ENCODE results near the gene SECISBP2L.

Gene SECISBP2L

GRCh38 chr15:48993380-48993779, 52.9 kb downstream of the SECISBP2L start:
- no peak for TF ChIP-seq CTCF (IDR thresholded peaks at IDR 0.05; ENCODE audit: low read depth, low read length)
- no peak for DNase-seq (ENCODE audit: extremely low read depth, low read depth)

- no peak for TF ChIP-seq CTCF (IDR thresholded peaks at IDR 0.05; ENCODE audit: low read depth, low read length)
- DNase-seq (ENCODE audit: extremely low read depth, low read depth), result no peak
Measured at GRCh38 chr15:48992545-48992944, 53.7 kb downstream of the SECISBP2L start.

GRCh38 chr15:48992096-48992495, 54.1 kb downstream of the SECISBP2L start:
- no peak for DNase-seq (ENCODE audit: extremely low read depth, low read depth)
- TF ChIP-seq CTCF (IDR thresholded peaks at IDR 0.05; ENCODE audit: low read depth, low read length), result no peak

GRCh38 chr15:48989170-48989569, 57.1 kb downstream of the SECISBP2L start:
- TF ChIP-seq CTCF (IDR thresholded peaks at IDR 0.05; ENCODE audit: low read depth, low read length), result no peak
- DNase-seq (ENCODE audit: extremely low read depth, low read depth), result no peak

- no peak for TF ChIP-seq CTCF (IDR thresholded peaks at IDR 0.05; ENCODE audit: low read depth, low read length)
- DNase-seq (ENCODE audit: extremely low read depth, low read depth), result no peak
Measured at GRCh38 chr15:48987142-48987541, 59.1 kb downstream of the SECISBP2L start.

- no peak for DNase-seq (ENCODE audit: extremely low read depth, low read depth)
- no peak for TF ChIP-seq CTCF (IDR thresholded peaks at IDR 0.05; ENCODE audit: low read depth, low read length)
Measured at GRCh38 chr15:48986240-48986639, 60.0 kb downstream of the SECISBP2L start.

- no peak for DNase-seq (ENCODE audit: extremely low read depth, low read depth)
Measured at GRCh38 chr15:48985516-48985915, 60.7 kb downstream of the SECISBP2L start.

More at GRCh38 chr15:48985516-48985915, 60.7 kb downstream of the SECISBP2L start:
- no peak for TF ChIP-seq CTCF (IDR thresholded peaks at IDR 0.05; ENCODE audit: low read depth, low read length)
